ENCODE results near the gene CAMTA1.

- TF ChIP-seq ZNF561 (CRISPR knock-in tag; conservative IDR thresholded peaks at IDR 0.05) (no peak), CTCF (IDR thresholded peaks at IDR 0.05 in 2 of 3, conservative IDR thresholded peaks at IDR 0.05 in 1 of 3; ENCODE audit: insufficient read depth in 2 of 3, low read depth in 1 of 3, low read length in 3 of 3) (no peak), ZFP36 (IDR thresholded peaks at IDR 0.05; ENCODE audit: low read depth, low read length, partially characterized antibody) (no peak), POLR2AphosphoS5 (IDR thresholded peaks at IDR 0.05; ENCODE audit: control insufficient read depth, insufficient read depth, low read depth, low read length) (no peak), FOXM1 (IDR thresholded peaks at IDR 0.05; ENCODE audit: low read depth) (no peak), FOXM1 (CRISPR knock-in tag; IDR thresholded peaks at IDR 0.05; ENCODE audit: low read depth) (no peak), PHB2 (IDR thresholded peaks at IDR 0.05; ENCODE audit: low read depth) (no peak), ZNF121 (CRISPR knock-in tag; conservative IDR thresholded peaks at IDR 0.05) (no peak), SAFB2 (IDR thresholded peaks at IDR 0.05; ENCODE audit: borderline replicate concordance, low read depth, low read length, severe bottlenecking) (no peak), FOXA1 (IDR thresholded peaks at IDR 0.05; ENCODE audit: borderline replicate concordance) (no peak), POLR2A (conservative IDR thresholded peaks at IDR 0.05) (no peak), KDM1A (IDR thresholded peaks at IDR 0.05) (no peak), ZBTB8A (IDR thresholded peaks at IDR 0.05; ENCODE audit: partially characterized antibody) (no peak), HINFP (tag; conservative IDR thresholded peaks at IDR 0.05; ENCODE audit: low read depth) (no peak)
Measured at GRCh38 chr1:7149080-7149838, 364.0 kb downstream of the CAMTA1 start.
